ENCODE data around the gene SAMD5. TPM values are rescaled to one million over a fixed set of nuclear protein-coding genes. Genes with fewer than 3 reads are reported as not detected.
A peak's percentile ranks its signal among the peaks of the same experiment; 100 is the strongest.

Gene SAMD5
- total and polyA plus RNA-seq, 9 of the 15 experiments (the other 6 are each of a cell fraction or from before 2014, with no cell fraction given): 0.15 to 0.91 (median 0.55) TPM

GRCh38 chr6:147504848-147505247 is 3.6 kb upstream of the SAMD5 start:
- no peaks in the 10 kb centered on the region for H3K79me2 ChIP-seq (ENCODE audit: control insufficient read depth, insufficient read depth, low read length)
- ChIA-PET CTCF (ENCODE audit: low intra/inter-chr PET ratio) (no interaction called here), POLR2A (no interaction called here)
- H3K4me1 ChIP-seq (replicated peaks in 1 of 2; ENCODE audit: control insufficient read depth in 2 of 2, insufficient read depth in 2 of 2, low read length in 2 of 2): peaks cover 12 to 29% of the 10 kb centered on the region in 2 experiments; a peak in 4 of 5 replicates
- ATAC-seq (no peak), DNase-seq (ENCODE audit: extremely low read depth in 1 of 4, low spot score in 3 of 4) (no peak), FAIRE-seq (no peak)
- no peak overlapping the region for H3K27ac ChIP-seq (ENCODE audit: extremely low read depth, low read depth, low read length)
- intact Hi-C loops (cut with micrococcal nuclease): loop anchor here (5.0 to 10.0 kb wide), 3 partner anchors 220 to 747 kb away; no protein-coding TSS in a partner anchor
- no peak overlapping the region for H3K4me3 ChIP-seq
- TF ChIP-seq ZFP36 (IDR thresholded peaks at IDR 0.05; ENCODE audit: low read depth, low read length, partially characterized antibody) (peak; percentile 64), ESRRA (IDR thresholded peaks at IDR 0.05; ENCODE audit: borderline replicate concordance, low read depth) (0 out of 2 replicates have a peak, but pooled peaks have one; percentile 12), EWSR1 (IDR thresholded peaks at IDR 0.05; ENCODE audit: borderline replicate concordance, low read depth, partially characterized antibody) (no peak), ELF4 (CRISPR knock-in tag; IDR thresholded peaks at IDR 0.05) (no peak), TAF9B (IDR thresholded peaks at IDR 0.05; ENCODE audit: partially characterized antibody) (no peak), ZNF436 (CRISPR knock-in tag; IDR thresholded peaks at IDR 0.05) (no peak), RBM25 (IDR thresholded peaks at IDR 0.05; ENCODE audit: low read depth, low read length, severe bottlenecking) (peak; percentile 71), ZNF717 (CRISPR knock-in tag; IDR thresholded peaks at IDR 0.05) (no peak), RBM15 (IDR thresholded peaks at IDR 0.05; ENCODE audit: insufficient read depth, low read length) (no peak), GATA2 (CRISPR knock-in tag; IDR thresholded peaks at IDR 0.05) (no peak)
- BruUV-seq (replicated peaks): no TSS peak
- H3K9me3 ChIP-seq (replicated peaks; ENCODE audit: control insufficient read depth, insufficient read depth, low read depth, low read length): no peaks in the 10 kb centered on the region
- no peaks in the 10 kb centered on the region for H3K9me1 ChIP-seq (ENCODE audit: control insufficient read depth, insufficient read depth, low read length)
- peaks cover 9% of the 10 kb centered on the region; the same call in 1 of the 2 replicates for H4K20me1 ChIP-seq (replicated peaks; ENCODE audit: control insufficient read depth, insufficient read depth, low read length)
- WGBS (ENCODE audit: insufficient coverage, low coverage, missing lambda C conversion rate): 18% methylated on average over 2 of the region's 2 CpGs
- no peaks in the 10 kb centered on the region for H3K36me3 ChIP-seq (ENCODE audit: control insufficient read depth, insufficient read depth, low read length)
- H3K9ac ChIP-seq (ENCODE audit: insufficient read depth in 1 of 2, low read depth in 2 of 2, low read length in 2 of 2): no peak overlapping the region
- no peak overlapping the region for H3K4me2 ChIP-seq (ENCODE audit: insufficient read depth, low read length)
- in situ Hi-C loops (cut with MboI): loop anchor here (5.0 kb wide), 1 partner anchor 662 kb away; no protein-coding TSS in a partner anchor
- peaks cover 3 to 28% of the 10 kb centered on the region in 2 experiments; a peak in 4 of 5 replicates for H3K27me3 ChIP-seq (ENCODE audit: control insufficient read depth in 2 of 2, insufficient read depth in 2 of 2, low read length in 2 of 2)
- no peak overlapping the region for H2AFZ ChIP-seq (ENCODE audit: low read depth, low read length)

Data from K562 (cell line).